Stimulated activated CD4-positive, alpha-beta T cell treated with anti-CD3 and anti-CD28 coated beads, Interleukin-12 subunit alpha, Interleukin-12 subunit beta, amount 100 ng/mL, for 48 hours (primary cell): ENCODE data around the gene FAM180A.
"Not testable (repeated sequence)": the region's sequence is repeated elsewhere in the genome, so short reads cannot be mapped to it uniquely, and the experiment has no call there.

ENCODE experiments used
- DNase-seq, 3 donors: peaks; one replicate each; pipeline ENCODE4 v3.0.0-alpha.2; 2020; ENCODE audit warnings: low read depth in 2 of 3, low spot score in 1 of 3

Gene FAM180A

DNA sequence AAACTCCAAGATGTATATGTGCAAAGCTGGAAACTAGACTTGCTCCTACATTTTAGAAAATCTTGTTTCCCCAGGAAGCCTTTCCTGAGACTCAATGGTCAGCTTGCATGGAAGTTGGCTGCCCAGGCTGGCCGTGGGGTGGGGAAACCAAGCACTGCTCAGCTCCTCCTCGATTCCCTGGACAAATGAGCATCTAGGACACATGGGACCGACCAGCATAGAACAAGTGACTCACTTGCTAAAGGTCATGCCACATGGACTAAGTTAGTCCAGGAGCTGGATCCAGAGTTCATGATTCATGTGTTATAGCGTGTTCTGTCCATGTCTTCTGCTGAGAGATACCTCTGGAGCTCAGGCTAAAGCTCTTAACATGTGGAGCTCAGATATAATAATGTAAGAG, 6.2 kb downstream of the FAM180A start:
- DNase-seq, result no peak

- no peak for DNase-seq
Observed at GRCh38 chr7:135741905-135742304, 6.7 kb downstream of the FAM180A start.

- DNase-seq, result no peak
Observed at GRCh38 chr7:135740889-135741288, 7.7 kb downstream of the FAM180A start.

DNA sequence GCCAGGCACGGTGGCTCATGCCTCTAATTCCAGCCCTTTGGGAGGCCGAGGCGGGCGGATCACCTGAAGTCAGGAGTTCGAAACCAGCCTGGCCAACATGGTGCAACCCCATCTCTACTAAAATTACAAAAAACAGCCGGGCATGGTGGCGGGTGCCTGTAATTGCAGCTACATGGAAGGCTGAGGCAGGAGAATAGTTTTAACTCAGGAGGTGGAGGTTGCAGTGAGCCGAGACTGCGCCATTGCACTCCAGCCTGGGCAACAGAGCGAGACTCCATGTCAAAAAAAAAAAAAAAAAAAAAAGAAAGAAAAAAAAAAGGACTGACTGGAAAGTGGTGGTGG, 11.3 kb downstream of the FAM180A start:
- DNase-seq, result not testable (repeated sequence)

- no peak for DNase-seq
Observed at GRCh38 chr7:135736586-135737305, 11.9 kb downstream of the FAM180A start.

DNA sequence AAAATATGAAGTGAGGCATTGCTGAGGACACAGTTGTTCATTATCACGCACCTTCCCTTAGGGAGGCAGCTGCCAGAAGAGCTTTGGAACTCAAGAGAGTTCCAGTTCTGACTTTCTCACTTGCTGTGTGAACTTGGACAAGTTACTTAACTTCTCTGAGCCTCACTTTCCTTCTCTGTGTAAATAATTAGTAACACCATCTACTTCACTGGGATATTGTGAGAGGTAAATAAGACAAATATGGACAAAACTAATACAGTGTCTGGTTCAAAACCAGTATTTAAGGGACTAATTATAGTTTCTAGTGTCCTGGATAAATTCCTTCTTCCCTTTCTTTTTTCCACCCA, 14.3 kb downstream of the FAM180A start:
- DNase-seq, result no peak

DNA sequence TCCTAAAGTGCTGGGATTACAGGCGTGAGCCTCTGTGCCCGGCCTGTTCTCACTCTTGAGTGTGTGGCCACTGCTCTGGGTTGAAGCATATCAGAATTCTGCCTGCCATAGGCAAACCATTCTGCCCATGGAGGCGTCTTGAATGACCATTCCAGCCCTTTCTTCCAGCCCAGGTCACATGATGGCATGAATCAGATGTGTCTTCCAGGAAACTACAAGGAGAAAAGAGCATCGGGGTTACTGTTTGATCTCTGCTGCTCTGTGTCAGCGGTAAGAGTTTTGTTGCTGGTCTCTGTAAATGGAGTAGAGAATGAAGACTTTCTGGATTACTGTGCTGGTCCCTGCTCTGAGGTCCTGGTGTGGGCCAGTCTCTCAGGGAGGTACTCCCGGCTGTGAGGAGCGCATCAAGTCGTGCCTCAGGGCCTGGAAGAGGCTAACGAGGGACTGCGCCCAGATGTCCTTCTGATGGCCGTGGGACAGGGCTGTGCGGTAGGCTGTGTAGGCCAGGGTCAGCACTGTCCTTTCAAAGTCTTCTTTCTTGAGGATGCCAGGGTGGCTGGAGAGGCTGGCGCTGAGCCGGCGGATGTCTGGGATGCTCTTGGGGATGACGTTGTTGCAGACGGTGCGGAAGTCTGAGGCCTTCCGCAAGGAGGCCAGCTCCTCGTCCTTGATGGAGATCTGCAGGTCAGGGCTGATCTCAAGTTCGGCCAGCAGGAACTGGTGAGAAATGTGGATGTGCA, 14.8 kb downstream of the FAM180A start:
- no peak for DNase-seq

DNA sequence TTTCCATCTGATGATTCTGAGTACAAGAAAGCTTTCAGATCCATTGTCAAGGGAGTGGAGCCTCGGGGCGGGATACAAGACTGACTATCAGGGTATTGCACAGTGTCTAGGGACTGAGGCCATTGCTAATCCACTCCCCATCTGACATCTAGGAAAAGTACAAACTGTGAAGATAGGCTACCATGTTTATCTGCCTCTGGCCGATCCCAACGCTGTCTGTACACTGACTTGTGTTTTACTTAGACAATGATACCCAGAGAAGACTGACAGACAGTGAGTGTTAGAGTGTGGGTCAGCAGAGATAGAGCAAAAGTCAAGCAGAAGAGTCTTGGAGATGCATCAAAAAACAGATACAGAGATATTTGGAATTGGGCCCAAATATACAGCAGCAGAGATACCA, 17.5 kb downstream of the FAM180A start:
- no peak for DNase-seq

DNA sequence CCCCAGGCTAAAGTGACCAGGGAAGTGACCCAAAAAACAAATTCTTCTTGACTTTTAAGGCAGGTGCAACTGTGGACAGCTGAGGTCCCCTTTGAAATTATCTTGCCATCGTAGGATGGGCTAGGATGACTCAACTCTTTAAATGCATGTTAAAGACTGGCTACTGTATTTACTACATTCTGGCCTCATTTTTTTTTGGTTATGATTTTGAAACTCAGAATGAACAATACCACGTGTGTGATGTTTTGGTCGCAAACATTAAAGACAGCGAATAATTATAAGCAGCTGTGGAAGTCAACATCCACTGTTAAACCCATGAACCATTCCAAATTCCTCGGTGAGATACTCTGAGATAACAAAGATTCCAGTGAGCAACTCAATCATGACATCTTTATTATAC, 19.4 kb downstream of the FAM180A start:
- no peak for DNase-seq

- DNase-seq, result no peak
Observed at GRCh38 chr7:135728136-135728669, 20.4 kb downstream of the FAM180A start, which contains the start of gene SLC13A4. SLC13A4 (minus strand) TSS chr7:135728186; CDS start chr7:135727496, 690 bp downstream.

GRCh38 chr7:135726911-135727673, 21.5 kb downstream of the FAM180A start:
- DNase-seq, result no peak

GRCh38 chr7:135726276-135726788, 22.3 kb downstream of the FAM180A start:
- DNase-seq, result no peak

DNA sequence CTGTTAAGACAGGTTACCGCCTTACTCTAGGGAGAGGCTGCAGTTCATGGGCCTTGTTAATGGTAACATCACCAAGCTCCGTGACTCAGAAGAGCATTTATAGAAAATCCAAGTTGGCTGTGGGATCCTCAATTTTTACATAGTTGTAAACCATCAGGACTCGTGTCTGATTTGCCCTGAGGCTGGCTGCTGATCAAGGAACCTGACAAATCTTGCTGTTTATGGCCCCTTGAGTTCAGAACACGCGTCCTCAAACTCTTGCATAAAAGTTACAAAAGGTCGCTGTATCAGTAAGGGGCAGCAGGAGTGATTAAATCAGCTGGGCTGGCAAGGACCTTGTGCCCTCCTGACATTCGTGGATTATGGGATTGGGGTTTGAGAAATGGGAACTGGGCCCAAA, 25.2 kb downstream of the FAM180A start:
- DNase-seq, result no peak

GRCh38 chr7:135721198-135721820, 27.3 kb downstream of the FAM180A start:
- no peak for DNase-seq

DNA sequence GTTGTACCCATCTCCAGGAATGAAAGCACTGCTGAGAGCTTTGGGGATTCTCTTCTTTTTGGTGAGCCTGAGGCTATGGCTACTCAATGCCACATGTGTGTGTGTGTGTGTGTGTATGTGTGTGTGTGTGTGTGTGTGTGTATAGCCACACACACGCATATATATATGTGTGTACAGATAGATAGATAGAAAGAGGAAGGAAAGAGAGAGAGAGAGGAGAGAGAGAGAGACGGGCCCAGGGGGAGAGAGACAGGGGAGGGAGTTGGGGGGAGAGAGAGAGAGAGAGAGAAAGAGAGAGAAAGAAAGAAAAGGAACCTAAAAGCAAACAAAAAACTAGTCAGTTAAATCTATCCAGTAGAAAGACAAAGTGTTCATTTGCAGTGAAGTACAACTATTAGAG, 28.9 kb downstream of the FAM180A start:
- no peak for DNase-seq

GRCh38 chr7:135718794-135719437, 29.7 kb downstream of the FAM180A start:
- DNase-seq, result no peak

DNA sequence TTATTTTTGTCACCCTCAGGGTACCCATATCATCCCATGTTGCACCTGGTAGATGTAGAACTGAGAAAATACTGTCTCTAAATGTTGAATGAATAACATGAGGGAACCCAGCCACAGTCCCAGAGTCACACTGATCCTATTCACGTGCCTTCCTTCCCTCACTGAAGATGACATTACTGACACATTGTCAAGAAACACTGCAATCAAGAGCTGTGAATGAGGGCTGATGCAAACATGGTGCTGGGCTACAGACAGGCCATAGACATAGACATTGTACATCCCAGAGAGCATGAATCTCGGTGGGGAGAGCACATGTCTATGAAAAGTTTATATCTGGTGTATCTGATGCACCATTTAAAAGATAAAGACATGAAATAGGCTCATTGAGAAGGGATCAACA, 30.4 kb downstream of the FAM180A start:
- no peak for DNase-seq

DNA sequence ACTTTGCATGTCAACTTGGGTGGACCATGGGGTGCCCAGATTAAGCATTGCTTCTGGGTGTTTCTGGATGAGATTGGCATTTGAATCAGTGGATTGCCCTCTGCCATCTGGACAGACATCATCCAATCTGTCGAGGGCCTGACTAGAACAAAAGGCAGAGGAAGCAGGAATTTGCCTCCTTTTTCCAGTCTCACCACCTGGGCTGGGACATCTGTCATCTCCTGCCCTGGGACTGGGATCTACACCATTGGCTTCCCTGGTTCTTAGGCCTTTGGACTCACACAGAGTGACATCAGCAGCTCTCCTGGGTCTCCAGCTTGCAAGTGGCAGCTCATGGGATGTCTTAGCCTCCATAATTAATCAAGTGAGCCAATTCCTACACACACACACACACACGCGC, 30.9 kb downstream of the FAM180A start:
- DNase-seq, result no peak

DNA sequence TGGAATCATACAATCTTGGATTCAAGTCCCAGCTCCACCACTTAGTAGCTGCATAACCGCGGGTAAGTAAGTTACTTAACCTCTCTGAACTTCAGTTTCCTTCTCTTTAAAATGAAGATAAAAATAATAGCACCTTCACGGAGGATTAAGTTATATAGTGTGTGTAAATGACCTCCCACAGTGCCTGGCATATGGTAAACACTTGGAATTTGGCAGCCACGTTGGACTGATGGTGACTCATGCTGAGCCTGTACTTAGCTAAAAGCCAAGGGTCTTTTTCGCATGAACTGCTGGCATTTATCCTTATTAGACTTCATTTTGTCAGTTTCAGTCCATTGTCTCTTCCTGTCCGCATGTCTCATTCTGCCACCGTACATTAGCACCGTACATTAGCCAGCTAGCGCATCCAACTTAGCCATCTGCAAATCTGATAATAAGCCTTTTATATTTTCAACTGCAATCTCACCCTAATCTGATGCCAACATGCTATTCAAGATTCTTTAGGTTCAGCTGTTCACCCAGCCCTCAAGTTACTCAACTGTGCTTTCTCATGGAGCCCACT, 31.9 kb downstream of the FAM180A start:
- DNase-seq, result no peak

DNA sequence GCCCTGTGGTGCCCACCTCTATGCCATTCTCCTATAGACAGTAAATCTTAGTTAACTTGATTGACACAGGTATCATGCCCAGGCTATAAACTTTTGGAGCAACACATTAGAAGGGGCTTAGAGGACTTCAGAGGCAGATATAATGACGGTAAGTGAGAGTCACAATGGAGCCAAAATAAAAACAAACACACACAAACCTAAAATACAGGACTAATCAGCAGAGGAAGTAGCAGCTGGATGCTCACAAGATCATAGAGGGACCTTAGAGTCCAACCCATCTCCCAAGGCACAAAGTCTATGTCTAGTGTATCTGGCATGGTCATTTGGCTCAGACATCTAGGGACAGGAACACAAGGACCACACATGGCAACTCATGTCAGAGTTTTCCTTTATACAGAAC, 32.9 kb downstream of the FAM180A start:
- no peak for DNase-seq
